GM23338 (cell line): ENCODE measurements around the gene COA7.

Experiments
- CTCF ChIP-seq, 2 experiments: fragments of 200-600 bp in 1 of 2; sonication (generic) in 1 of 2; conservative IDR thresholded peaks; 2 replicates each; pipeline versions ENCODE4 v1.5.1 to v1.6.1; 2016 to 2017; ENCODE audit warnings: antibody characterized with exemption in 2 of 2, low read depth in 2 of 2, mild to moderate bottlenecking in 2 of 2, moderate library complexity in 1 of 2
- ETS1 ChIP-seq: IDR thresholded peaks from 2 replicates; pipeline ENCODE4 v1.6.1; 2016; ENCODE audit warnings: antibody characterized with exemption
- EZH2 ChIP-seq: fragments of 200-600 bp; sonication (generic); IDR thresholded peaks from one replicate; pipeline ENCODE4 v1.8.0; 2017; ENCODE audit warnings: antibody characterized with exemption, mild to moderate bottlenecking, low read depth; ENCODE audit not compliant: unreplicated experiment
- EZH2phosphoT487 ChIP-seq: fragments of 200-600 bp; sonication (generic); IDR thresholded peaks from one replicate; pipeline ENCODE4 v1.8.1; 2018; ENCODE audit warnings: antibody characterized with exemption; ENCODE audit not compliant: unreplicated experiment
- POLR2AphosphoS5 ChIP-seq: IDR thresholded peaks from 2 replicates; pipeline ENCODE4 v1.6.1; 2016; ENCODE audit warnings: antibody characterized with exemption, low read depth
- REST ChIP-seq: IDR thresholded peaks from one replicate; pipeline ENCODE4 v1.6.1; 2018; ENCODE audit warnings: antibody characterized with exemption; ENCODE audit not compliant: unreplicated experiment
- ZNF114 ChIP-seq: fragments of 250-450 bp; sonication (Bioruptor Pico); IDR thresholded peaks from 2 replicates; pipeline ENCODE4 v1.5.0; 2020; ENCODE audit warnings: mild to moderate bottlenecking, moderate library complexity
- ZNF331 ChIP-seq: fragments of 250-450 bp; sonication (Bioruptor Pico); IDR thresholded peaks from 2 replicates; pipeline ENCODE4 v1.5.0; 2020; ENCODE audit warnings: low read depth, mild to moderate bottlenecking, moderate library complexity

- TF ChIP-seq CTCF (conservative IDR thresholded peaks at IDR 0.05; ENCODE audit: low read depth in 2 of 2) (no peak), POLR2AphosphoS5 (no peak), EZH2 (no peak), REST (no peak), ZNF114 (CRISPR knock-in tag) (no peak), ETS1 (no peak), ZNF331 (CRISPR knock-in tag) (no peak), EZH2phosphoT487 (no peak)
These were observed 35.2 kb upstream of the COA7 start for GRCh38 chr1:52733368-52733767.
